Measurements from ENCODE around the gene CAPN10.
A peak's percentile ranks its signal among the peaks of the same experiment; 100 is the strongest.

The CAPN10 gene

GRCh38 chr2:240603081-240603835 is 16.7 kb downstream of the CAPN10 start:
- no peak for TF ChIP-seq CTCF (conservative IDR thresholded peaks at IDR 0.05)
- no peak for TF ChIP-seq ZFX (IDR thresholded peaks at IDR 0.05)
- H3K27ac ChIP-seq, result no peak overlapping the region

DNA sequence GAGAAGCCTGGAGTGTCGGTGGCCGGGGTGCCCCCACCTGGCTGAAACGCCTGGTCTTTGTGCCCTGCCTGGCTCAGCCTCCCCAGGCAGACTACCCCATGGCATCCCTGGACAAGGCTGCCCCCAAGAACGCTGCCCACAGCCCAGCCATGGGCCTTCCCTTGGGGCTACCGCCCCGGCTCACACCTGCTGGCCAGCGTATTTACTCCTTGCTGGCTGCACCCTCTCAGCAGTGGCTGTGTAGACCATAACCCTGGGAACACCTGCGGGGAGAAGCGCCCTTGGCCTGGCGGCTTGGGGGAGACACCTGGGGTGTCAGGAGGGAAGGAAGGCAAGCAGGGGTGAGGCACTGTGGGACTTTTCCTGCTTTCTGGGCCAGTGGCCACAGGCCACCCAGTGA is 17.3 kb downstream of the CAPN10 start:
- TF ChIP-seq ZFX (IDR thresholded peaks at IDR 0.05), result no peak
- no peak for TF ChIP-seq CTCF (conservative IDR thresholded peaks at IDR 0.05)
- H3K27ac ChIP-seq, result no peak overlapping the region

- no peak overlapping the region for H3K27ac ChIP-seq
- TF ChIP-seq ZFX (IDR thresholded peaks at IDR 0.05) (no peak), CTCF (conservative IDR thresholded peaks at IDR 0.05) (peak; percentile 67)
Observed at GRCh38 chr2:240604291-240604938, 17.9 kb downstream of the CAPN10 start.

GRCh38 chr2:240604939-240605716 is 18.6 kb downstream of the CAPN10 start:
- no peak overlapping the region for H3K27ac ChIP-seq
- TF ChIP-seq CTCF (conservative IDR thresholded peaks at IDR 0.05), result no peak
- no peak for TF ChIP-seq ZFX (IDR thresholded peaks at IDR 0.05)

DNA sequence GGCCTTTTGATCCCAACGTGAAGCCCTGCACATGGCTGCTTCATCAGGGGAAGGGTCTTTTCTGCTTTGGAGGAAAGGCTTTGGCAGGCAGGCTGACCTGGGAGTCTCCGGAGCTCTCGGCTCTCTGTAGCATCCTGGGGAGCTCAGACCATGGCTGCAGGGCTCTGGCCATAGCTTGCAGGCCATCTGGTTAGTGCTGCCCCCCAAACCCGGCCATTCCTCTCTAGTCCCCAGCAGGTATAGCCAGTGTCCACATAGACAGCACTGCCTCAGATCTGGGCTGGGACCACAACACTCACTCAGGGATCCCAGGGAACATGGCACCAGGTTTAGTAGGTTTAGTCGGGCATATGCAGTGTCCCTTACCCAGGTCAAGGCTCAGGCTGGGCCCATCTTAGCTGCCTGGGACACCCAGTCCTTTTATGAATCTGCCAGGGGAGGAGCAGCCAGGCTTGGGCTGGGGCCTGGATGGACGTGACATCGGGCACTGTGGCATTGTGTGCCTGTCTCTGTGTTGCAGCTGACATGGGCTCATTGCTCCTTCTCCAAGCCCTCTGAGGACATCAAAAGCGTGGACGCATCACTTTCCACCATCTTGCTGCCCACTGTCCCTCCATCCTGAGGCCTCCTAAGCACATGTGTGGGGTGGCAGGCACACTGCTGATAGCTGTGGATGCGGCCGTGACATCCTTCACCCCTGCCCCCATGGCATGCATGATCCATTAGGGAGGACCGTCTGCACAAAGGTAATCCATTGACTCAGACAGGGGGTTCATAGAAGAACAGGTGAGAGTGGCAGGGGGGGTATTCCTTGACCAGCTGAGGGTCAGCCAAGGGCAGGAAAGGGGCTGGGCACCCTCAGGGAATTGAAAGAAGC is 19.6 kb downstream of the CAPN10 start:
- TF ChIP-seq ZFX (IDR thresholded peaks at IDR 0.05), result no peak
- TF ChIP-seq CTCF (conservative IDR thresholded peaks at IDR 0.05), result no peak
- no peak overlapping the region for H3K27ac ChIP-seq

DNA sequence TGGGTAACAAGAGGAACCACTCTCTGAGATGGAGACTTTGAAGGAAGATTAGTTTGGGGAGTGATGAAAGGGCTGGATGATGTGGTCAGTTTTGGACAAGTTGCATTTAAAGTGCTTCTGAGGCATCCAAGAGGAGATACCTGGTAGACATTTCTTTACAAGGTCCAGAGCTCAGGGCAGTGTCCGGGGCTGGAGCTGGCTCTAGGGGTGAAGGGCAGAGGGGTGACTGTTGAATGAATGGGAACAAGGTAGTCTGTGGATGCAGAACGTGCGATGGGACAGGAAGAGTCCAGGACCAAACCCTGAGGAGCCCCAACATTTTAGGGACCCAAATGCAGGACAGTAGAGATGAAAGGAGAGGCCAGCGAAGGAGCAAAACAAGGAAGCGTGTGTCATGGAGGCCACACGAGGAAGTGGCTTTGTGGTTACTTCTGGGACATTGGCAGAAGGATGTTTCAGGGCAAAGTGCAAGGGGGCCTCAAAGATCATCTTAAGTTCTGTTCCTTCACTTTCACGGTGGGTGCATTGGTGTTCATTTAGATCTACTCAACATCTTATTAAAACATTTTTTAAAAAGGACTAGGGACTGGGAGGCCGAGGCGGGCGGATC is 25.2 kb downstream of the CAPN10 start:
- TF ChIP-seq CTCF (conservative IDR thresholded peaks at IDR 0.05) (no peak), ZFX (IDR thresholded peaks at IDR 0.05) (no peak)
- no peak overlapping the region for H3K27ac ChIP-seq

Measured in C4-2B (cell line).